HG03342 (cell line): Measurements from ENCODE around the gene MST1.

ENCODE experiments used
- ATAC-seq: cut with Tn5 transposase; IDR thresholded peaks from one replicate; pipeline ENCODE4 v1.9.1; 2021; ENCODE audit warnings: mild to moderate bottlenecking, moderate library complexity; ENCODE audit not compliant: unreplicated experiment

Gene MST1

DNA sequence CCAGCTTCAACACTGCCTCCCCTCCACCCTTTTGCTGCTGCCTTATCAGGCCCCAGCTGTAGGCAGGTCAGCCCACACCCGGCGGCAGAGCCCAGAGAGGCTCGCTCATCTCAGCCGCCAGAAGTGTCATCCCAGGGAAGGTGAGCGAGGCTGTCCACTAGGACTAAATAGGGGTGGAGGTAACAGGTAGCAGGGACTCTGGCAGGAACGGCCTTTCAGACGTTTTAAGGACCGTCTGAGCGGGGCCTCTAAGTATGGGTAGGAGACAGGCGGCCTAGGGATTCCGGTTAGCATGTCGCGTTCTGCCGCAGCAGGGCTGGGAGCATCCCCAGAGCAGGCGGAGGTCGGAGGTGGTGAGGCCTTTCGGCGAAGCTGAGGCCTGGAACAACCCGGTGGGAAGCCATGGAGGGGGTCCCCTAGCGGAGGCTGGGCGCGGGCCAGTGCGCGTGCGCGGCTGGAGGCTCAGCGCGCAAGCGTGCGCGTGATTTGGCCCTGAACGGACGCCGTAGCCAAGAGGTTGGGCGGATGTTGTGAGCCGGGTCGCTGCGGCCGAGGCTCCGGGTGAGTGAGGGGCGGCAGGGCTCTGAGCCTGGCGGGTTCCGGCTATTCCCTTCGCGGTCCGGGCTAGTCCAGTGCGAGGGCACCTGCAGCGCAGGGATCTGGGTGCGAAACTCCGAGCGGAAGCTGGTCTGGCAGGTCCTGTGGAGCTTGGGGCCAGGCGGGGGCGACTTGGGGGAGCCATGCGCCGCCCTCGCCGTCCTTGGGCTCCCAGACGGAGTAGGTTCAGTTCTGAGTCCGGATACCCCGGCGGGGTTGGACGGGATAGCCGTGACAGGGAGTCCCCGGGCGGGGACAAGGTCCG is at the start of gene MST1, which contains the start of gene RNF123:
Gene MST1, minus strand, starts transcription at position 429 of the 862 bp plus-strand sequence. CDS start 783 bp downstream, outside the sequence.
Gene RNF123, plus strand, starts transcription at position 512 of the 862 bp plus-strand sequence. CDS start 1,609 bp downstream, outside the sequence.
- peak; percentile 64 for ATAC-seq

DNA sequence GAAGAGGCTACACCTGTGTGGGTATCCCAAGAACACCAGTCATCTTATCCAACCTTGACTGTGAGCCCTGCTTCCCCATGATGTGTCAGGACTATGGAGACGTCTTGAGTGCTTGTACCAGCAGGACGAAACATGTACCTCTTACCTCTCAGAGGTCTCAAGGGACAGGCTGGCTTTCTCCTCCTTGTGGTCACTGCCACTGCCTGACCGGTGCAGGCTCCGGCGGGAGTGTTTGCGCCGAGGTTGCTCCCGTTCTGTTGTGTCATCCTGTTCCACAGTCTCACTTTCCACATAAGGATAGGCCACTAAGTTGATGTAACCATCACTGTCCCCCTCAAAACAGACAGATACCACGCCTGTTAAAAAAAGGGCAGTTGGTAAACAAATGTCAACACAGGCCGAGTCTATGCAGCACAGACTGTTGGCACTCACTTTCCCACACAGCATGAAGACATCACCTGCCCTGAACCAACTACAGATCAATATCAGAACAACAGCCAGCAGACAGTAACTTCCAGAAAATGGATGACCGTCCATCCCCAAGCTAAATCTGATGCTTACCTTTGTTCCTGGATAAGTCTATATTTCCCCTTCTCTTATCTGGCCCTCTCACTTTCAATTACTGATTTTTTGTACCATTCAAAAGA is 48.9 kb upstream of the MST1 start:
- ATAC-seq = no peak

DNA sequence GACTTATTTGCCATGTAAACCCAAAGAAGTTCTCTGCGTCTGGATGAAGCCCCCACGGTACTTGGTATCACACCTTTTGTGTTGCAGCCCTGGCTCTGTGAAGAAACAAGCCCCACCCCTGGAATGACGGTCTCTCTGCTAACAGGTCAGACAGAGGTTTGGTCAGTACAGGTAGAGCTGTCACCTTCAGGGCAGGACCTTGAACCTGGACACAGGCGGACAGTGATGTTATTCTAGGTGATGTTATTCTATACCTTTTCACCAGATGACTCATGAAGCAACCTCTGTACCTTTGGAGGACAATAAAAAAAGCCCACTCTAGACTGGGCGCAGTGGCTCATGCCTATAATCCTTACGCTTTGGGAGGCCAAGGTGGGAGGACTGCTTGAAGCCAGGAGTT is 45.5 kb upstream of the MST1 start:
- no peak for ATAC-seq

DNA sequence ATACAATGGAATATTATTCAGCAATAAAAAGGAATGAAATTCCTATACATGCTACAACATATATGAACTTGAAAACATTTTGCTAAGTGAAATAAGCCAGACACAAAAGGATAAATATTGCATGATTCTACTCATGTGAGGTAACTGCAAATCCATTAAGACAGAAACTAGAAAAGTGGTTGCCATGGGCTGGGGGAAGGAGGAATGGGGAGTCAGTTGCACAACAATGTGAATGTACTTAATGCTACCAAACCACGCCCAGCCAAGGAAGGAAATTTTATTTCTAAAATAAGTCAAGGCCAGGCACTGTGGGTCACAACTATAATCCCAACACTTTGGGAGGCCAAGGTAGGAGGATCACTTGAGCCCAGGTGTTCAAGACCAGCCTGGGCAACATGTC is 44.3 kb upstream of the MST1 start:
- no peak for ATAC-seq

DNA sequence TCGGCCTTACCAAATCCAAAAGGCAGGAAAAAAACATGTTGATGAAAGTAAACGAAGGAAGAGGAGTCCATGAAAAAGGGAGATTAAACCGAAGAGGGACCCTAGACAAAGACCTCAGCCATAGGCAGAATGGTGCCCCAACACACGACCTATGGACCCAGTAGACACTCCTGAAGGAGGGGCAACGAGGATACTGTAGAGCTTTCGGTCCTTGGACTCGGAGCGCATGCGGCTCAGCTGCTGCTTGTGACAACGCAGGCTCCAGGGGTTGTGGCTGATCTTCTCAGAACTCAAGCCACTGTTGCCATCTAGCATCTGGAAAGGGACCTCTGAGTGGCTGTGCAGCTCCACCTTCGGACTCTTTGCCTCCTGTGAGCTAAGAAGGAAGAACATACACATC is 43.3 kb upstream of the MST1 start:
- no peak for ATAC-seq

DNA sequence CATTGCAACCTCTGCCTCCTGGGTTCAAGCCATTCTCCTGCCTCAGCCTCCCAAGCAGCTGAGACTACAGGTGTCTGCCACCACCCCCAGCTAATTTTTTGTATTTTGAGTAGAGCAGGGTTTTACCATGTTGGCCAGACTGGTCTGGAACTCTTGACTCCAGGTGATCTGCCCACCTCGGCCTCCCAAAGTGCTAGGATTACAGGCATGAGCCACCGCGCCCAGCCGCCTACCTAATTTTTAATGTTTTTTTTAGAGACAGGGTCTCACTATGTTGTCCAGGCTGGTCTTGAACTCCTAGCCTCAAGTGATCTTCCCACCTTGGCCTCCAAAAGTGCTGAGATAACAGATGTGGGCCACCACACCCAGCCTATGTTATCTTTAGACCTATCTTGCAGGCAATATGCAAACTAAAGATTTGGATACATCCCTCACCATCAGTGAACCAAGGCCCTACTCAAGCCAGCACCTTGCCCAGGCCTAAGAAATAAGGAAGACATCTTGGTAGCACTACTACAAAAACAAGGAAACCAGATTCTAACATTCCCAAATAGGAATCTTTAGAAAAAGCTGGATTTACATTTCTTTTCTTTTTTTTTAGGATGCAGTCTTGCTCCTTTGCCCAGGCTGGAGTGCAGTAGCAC is 40.8 kb upstream of the MST1 start:
- ATAC-seq = no peak

DNA sequence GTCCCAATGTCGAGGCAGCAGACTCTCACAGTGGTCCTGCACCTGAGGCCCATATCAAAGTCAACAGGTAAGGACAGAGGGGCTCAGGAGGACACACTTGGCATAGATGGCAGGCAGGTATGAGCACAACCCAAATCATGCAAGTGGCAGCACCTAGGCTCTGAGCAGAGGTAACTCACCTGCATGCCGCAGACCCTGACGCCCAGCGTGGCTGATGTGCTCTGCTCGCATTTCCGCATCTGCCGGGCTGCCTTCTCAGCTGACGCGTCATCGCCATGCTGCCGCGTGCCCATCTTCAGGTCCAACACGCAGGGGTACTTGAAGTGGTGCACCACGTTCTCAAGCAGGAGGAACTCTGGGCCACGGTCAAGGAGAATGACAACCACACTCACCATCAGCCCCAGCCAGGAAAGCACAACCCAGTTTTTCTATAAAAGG is 38.7 kb upstream of the MST1 start:
- no peak for ATAC-seq

DNA sequence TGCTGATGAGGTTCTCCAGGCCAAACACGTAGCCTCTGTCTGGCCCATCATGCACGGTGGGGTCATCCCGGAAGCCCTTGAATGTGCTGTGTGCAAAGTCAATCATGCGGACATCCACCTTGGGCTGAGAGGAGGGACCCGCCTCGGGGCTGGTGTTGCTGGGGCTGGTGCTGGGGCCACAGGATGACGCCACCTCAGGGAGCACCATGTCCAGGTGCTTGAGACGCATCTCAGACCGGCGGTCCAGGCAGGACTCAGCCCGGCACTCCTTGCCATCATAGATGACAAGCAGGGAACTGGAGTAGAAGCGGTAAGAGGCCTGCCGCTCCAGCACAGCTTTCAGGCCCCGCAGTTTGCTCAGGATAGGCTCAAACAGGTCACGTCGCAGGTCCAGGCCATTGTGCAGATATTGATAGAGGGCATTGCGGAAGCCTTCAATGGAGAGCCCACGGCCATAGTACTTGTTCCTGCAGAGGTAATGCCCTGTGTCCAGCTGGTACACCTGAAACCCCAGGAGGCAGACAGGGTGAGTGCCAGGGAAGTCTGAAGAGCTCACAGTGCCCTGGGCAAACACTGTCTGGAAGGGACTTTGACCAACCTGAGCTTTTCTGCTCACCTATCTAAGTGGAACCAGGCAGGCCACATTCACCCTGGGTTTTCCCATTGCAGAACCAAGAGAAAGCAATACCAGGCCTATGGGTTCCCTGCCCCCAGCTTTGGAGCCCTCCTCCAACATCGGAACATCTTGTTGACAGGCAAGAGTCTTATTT is 38.1 kb upstream of the MST1 start:
- ATAC-seq = no peak

DNA sequence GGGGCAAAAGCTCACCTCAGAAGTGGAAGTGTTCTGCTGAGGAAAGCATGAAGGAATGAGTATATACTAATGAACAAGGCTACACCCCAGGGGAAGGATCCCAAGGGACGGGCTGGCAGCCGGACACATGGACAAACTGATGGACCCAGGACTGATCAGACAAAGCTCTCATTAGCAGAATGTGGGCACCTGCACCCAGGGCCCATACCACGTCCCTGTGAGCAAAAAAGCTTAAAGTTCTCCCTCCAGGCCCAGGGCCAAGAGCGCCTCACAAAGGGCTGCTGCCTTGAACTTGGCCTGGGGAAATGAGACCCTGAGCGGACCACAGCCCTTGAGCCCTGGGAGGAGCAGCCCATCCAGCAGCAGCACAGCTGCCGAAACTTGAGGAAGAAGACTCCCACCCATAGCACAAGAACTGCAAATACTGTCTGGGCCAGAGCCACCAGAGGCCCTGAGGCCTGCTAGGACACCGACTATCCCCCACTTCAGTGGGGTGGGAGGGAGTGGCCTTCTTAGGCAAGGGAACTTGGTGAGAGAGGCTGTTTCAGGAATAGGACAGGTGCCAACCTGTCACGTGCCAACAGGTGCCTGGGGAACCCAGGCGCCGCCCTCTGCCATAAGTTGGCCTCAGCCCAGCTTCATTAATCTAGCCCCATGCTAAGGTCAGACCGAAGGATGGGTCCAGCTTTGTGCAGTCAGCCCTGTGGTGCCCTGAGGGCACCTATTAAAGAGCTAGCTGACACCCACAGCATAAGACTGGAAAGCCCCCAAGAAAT is 36.8 kb upstream of the MST1 start:
- ATAC-seq = no peak

DNA sequence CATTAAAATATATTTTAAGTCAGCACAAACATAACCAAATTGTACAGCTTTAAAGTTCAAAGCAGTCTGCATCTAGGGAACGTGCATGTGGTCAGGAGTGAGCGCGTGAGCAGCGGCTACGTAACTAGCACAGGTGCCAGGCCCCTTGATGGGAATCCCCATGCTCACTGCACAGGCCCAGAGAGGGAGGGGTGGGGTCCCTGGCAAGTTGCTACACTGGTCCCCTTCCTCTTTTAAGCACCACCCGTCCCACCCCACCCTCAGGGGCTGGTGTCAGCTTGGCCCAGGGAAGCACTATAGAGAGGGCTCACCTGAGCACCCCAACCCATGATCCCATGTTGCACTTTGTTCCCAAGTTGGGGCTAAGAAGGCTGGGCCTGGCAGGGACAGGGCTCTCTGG is 35.3 kb upstream of the MST1 start:
- no peak for ATAC-seq

DNA sequence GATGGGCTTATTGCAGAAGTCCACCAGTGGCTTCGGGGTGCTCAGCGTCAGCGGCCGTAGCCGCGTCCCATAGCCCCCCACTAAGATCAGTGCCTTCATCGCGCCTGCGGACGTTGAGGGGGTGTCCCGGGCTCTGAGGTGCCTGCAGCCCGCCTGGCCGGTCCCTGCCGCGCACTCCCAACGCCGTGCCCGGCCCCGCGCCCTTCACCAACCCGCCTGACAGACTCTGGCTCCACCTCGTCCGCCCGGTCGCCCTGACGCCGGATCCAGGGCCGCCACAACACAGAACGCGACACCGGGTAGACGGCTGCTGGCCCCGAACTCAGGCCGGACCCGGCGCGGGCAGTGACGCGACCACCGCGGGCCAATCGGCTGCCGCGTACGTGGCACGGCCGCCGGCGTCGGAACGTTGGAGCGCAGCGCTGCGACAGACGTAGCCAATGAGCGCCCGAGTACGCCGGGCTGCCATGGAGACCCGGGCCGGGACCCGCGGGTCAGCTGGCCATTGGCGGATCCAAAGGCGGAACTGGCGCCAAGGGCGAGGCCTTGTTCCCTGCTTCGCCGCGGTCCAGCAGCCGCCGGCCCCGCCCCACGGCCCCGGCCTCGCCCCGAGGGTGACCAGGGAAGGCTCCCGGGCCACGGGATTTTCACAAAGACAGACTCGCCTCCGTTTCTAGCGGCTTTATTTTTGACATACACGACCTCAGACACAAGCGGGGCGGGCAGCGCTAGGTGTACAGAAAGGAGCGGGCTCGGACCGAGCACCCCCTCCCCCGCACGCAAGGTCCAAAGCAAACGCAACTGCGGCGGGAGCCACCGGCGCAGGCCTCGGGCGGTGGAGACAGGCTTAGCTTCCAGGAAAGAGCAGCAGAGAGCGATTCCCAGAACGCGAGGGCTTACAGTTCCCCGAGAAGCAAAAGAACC is 34.6 kb upstream of the MST1 start, which contains the start of gene GMPPB:
Gene GMPPB, minus strand, starts transcription at position 324 of the 924 bp plus-strand sequence. Its CDS starts 225 bp downstream, at position 99.
- ATAC-seq = peak; percentile 76

DNA sequence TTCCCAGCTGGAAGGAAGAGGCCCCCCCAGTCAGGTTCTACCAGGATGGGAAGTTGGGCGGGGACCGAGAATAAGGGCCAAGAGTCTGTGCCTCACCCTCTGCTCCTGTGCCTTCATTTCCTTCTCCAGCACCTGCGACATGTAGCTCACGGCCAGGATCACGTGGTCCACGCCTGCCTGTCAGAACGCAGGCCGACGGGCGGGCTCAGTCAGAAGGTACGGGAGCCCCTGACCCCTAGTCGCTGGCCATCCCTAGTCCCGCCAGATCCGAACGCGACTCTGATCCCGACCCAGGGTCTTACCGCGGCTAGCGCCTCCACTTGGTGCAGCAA is 34.0 kb upstream of the MST1 start:
- ATAC-seq = no peak

DNA sequence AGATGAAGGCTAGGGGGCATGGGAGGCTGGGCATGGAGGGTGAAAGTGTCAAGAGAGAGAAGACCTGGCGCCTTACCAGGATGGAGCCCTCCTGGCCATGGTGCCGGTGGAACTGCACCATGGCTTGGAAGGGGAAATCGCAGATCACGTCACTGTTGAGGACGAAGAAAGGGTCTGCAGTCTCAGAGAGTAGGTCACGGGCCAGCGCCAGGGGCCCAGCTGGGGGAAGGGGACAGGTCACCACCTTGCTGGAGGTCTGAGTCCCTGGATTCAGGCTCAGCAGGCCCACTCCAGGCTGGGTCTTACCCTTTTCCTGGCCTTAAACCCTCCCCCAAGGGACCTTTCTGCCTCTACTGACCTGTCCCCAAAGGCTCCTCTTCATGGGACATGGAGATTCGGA is 33.6 kb upstream of the MST1 start:
- ATAC-seq = no peak

DNA sequence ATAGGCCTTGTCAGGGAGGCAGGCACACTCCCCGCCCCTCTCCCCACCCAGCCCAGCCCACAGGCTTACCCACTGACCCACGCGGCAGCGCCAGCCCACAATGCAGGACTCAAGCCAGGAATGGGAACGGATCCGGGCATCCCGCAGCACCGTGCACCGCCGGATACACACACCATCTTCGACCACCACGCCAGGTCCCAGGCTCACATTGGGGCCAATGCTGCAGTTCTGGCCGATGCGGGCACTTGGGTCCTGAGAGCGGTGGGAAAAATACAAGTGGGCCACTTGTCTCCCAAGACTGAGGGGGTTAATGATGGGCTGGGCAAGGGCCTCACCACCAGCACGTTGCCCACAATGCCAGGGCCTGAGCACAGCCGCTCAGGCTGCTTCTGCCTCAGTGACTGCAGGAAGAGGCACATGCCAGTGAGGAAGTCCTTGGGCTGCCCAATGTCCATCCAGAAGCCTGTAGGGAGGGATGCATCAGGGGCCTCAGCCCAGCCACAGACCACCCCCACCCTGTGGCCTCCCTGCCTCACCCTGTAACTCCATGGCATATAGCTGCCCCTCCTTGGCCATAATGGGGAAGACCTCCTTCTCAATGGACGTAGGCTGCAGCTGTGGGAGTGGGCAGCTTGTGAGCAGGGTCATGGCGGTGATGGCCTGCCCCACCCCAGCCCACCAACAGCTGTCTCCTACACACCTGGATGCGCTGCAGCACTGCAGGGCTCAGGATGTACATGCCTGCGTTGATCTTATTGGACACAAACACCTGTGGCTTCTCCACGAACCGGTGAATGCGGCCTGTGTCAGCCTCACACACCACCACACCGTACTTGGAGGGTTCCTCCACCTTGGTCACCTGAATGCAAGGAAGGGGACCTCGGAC is 32.9 kb upstream of the MST1 start:
- no peak for ATAC-seq

DNA sequence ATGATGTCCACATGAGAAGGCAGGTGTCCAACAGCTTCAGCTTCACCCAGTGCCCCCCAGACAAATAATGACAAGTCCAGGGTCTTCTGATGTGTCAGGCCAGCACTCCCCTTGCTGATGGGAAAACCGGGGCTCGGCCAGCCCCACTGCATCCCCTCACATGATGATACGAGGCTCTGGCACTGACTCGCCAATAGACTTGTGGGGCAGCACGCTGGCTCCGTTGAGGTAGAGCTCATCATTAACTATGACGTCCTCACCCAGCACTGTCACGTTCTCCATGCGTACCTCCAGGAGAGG is 32.3 kb upstream of the MST1 start:
- ATAC-seq = no peak

DNA sequence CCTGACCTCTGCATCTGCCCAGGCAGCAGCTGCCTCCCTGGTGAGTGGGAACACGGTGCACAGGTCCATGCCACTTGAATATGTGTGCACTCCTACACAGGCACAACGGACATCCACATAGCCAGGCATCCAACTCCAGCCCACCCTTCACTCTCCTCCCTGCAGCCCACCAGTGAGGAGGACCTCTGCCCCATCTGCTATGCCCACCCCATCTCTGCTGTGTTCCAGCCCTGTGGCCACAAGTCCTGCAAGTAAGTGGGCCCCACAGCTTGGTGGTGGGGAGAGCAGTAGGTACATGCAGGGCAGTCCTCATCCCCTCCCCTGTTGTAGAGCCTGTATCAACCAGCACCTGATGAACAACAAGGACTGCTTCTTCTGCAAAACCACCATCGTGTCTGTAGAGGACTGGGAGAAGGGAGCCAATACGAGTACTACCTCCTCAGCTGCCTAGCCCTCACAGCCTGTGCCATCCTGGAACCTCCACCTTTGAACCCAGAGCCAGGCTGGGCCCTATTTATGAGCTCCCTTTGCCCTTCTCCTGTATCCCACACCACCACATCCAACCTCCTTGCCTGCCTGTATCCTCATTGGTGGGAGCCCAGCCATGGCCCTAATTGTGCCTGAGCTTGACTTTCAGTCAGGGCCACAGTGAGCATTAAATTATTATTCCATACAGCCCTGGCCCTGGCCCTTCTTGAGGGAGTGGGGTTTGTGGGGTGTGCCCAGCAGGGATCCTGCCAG is 31.8 kb upstream of the MST1 start:
- ATAC-seq = no peak

DNA sequence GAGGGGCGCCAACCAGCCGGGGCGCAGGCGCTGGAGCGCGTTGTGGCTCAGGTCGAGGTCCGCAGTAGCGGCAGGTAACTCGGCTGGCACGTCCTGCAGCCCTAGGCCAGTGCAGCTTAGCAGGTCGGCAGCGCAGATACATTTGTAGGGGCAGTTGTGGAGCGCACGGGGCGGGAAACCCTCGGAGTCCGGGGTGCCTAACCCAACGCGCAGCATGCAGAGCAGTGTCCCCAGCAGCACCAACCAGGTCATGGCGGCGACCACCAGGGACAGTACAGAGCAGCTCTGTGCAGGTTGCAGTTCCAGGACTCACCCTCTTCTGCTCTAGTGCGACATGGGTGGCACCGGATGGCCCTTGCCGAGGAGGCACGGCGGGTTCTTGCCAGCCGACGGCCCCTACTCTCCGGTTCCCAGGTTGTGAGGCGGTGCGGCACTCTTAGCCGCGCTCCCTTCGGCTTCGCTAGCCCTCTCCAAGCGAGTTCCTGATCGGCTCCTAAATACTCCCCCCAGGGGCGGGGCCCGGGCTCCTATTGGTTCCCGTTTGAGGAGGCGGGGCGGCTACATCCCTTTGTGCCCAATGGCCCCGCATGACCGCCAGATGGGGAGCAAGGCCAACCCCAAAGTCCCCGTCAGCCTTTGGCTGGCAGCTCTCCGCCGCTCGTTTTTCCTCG is 30.1 kb upstream of the MST1 start, which contains the start of gene AMIGO3:
Gene AMIGO3, minus strand, starts transcription at position 471 of the 671 bp plus-strand sequence. Its CDS starts 219 bp downstream, at position 252.
- peak; percentile 50 for ATAC-seq
